ENCODE results near the gene NALCN. TPM values are rescaled to one million over a fixed set of nuclear protein-coding genes. Genes with fewer than 3 reads are reported as not detected.
A peak's percentile ranks its signal among the peaks of the same experiment; 100 is the strongest.

The NALCN gene
- total RNA-seq, 6 experiments from 2014 or later = 0.09 to 0.81 (median 0.25) TPM

GRCh38 chr13:101308247-101309013, 107.9 kb downstream of the NALCN start:
- no peak for DNase-seq
- no peak for ATAC-seq

GRCh38 chr13:101307181-101307701, 109.1 kb downstream of the NALCN start:
- Histone ChIP-seq H3K27ac (no peak overlapping the region), H3K4me1 (no peaks in the 10 kb centered on the region)
- peak in 2 of 4 donors; percentile 46 to 56 for ATAC-seq

More at GRCh38 chr13:101308247-101309013, 107.9 kb downstream of the NALCN start:
- H3K27me3 ChIP-seq = no peaks in the 10 kb centered on the region
- no peak overlapping the region for H3K4me3 ChIP-seq
- no peak overlapping the region for H3K27ac ChIP-seq
- H3K4me1 ChIP-seq = no peaks in the 10 kb centered on the region
- no peaks in the 10 kb centered on the region for H3K9me3 ChIP-seq
- intact Hi-C loops (cut with DNase I) = no loop called here
- WGBS (ENCODE audit: insufficient coverage, low coverage, low lambda C conversion rate, missing lambda C conversion rate) = 38% methylated on average over 4 of the region's 4 CpGs
- H3K36me3 ChIP-seq = no peaks in the 10 kb centered on the region
- no peak for TF ChIP-seq POLR2A (IDR thresholded peaks at IDR 0.05)
- TF ChIP-seq CTCF (IDR thresholded peaks at IDR 0.05) = no peak

GRCh38 chr13:101306773-101307172, 109.5 kb downstream of the NALCN start:
- DNase-seq (no peak), ATAC-seq (no peak)
- H3K27me3 ChIP-seq = no peaks in the 10 kb centered on the region
- H3K27ac ChIP-seq = no peak overlapping the region
- intact Hi-C loops (cut with DNase I) = no loop called here
- H3K36me3 ChIP-seq = no peaks in the 10 kb centered on the region
- no peak overlapping the region for H3K4me3 ChIP-seq
- H3K9me3 ChIP-seq = no peaks in the 10 kb centered on the region
- WGBS (ENCODE audit: insufficient coverage, low coverage, low lambda C conversion rate, missing lambda C conversion rate) = 46% methylated on average over 2 of the region's 3 CpGs
- TF ChIP-seq POLR2A (IDR thresholded peaks at IDR 0.05) = no peak
- TF ChIP-seq CTCF (IDR thresholded peaks at IDR 0.05) = no peak
- H3K4me1 ChIP-seq = no peaks in the 10 kb centered on the region

More at GRCh38 chr13:101307181-101307701, 109.1 kb downstream of the NALCN start:
- Histone ChIP-seq H3K36me3 (no peaks in the 10 kb centered on the region), H3K4me3 (no peak overlapping the region), H3K27me3 (no peaks in the 10 kb centered on the region), H3K9me3 (no peaks in the 10 kb centered on the region)
- intact Hi-C loops (cut with DNase I) = no loop called here
- TF ChIP-seq CTCF (IDR thresholded peaks at IDR 0.05) = no peak
- TF ChIP-seq POLR2A (IDR thresholded peaks at IDR 0.05) = no peak
- DNase-seq = no peak
- 38% methylated on average over 4 of the region's 5 CpGs for WGBS (ENCODE audit: insufficient coverage, low coverage, low lambda C conversion rate, missing lambda C conversion rate)

- Histone ChIP-seq H3K4me1 (no peaks in the 10 kb centered on the region), H3K4me3 (no peak overlapping the region), H3K27me3 (no peaks in the 10 kb centered on the region), H3K9me3 (no peaks in the 10 kb centered on the region), H3K36me3 (no peaks in the 10 kb centered on the region), H3K27ac (no peak overlapping the region)
- ATAC-seq (no peak), DNase-seq (no peak)
- intact Hi-C loops (cut with DNase I) = no loop called here
- no peak for TF ChIP-seq CTCF (IDR thresholded peaks at IDR 0.05)
- TF ChIP-seq POLR2A (IDR thresholded peaks at IDR 0.05) = no peak
- 75% methylated on average over 3 of the region's 6 CpGs for WGBS (ENCODE audit: insufficient coverage, low coverage, low lambda C conversion rate, missing lambda C conversion rate)
These were observed 110.3 kb downstream of the NALCN start for GRCh38 chr13:101305981-101306411.

Data from right lobe of liver (tissue), 6 donors.